Medulla oblongata (tissue), 1 donor: Measurements from ENCODE around the gene TOM1L2.
"Not testable (repeated sequence)": the region's sequence is repeated elsewhere in the genome, so short reads cannot be mapped to it uniquely, and the experiment has no call there.

Experiments
- DNase-seq: peaks from one replicate; pipeline ENCODE4 v3.0.0-alpha.2; 2015; ENCODE audit errors: extremely low spot score

TOM1L2 gene

DNA sequence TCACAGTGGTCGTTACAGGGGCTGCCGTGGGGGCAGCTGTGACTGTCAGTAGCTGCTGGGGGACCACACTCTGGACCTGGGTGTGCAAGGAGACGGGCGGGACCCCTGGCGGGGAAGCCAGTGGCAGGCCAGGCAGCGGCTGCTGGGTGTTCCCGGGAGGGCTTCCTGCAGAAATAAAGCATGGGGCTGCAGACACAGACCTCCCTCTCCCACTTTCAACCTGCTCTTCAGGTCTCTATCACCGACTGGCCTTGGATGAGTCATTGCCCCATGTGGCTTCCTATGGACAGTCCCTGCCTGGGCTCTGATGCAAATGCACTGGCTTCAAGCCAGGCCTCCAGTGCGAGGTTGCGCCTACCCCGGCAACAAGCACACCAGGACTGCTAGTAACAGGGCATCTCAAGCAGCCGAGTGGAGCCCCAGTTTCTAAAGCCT lies 152.6 kb downstream of the TOM1L2 start:
- peak; percentile 74 for DNase-seq

DNA sequence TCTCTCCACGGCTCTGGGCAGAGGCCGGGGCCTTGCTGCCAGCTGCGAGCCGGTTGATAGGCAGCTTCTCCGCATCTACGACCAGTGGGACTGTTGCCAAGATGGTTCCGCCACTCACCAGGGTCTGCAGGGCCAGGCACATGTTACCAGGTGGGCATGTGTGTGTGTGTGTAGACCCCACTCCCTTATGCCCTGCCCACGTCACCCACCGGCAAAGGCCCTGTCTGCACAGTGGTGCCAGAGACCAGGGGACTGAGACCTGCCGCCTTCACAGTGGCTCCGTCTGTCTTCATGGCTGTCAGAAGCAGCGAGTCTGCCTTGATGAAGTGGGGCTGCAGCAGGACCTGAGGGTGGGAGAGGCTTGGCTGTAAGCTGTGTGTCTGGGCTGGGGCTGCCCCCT lies 153.1 kb downstream of the TOM1L2 start:
- DNase-seq = no peak

DNA sequence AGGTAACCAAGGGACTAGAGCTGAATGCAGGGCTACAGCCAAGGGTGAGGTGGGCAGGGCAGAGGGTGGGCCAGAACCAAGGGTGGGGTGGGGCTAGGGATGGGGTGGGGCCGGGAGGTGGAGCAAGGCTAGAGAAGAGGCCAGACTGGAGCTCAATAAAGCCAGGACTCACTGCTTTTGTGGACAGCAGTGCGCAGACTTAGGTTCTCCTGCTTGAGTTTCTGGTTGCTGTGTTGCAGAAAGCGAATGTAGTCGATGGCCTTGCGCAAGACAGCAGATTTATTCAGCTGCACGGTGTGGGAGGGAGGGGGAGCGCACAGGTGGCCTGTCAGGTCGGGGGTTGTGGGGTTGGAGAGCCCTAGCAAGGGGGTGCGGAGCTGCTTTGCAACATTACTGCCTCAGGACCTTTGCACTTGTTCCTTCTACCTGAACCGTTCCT lies 154.1 kb downstream of the TOM1L2 start:
- DNase-seq = peak; percentile 51

DNA sequence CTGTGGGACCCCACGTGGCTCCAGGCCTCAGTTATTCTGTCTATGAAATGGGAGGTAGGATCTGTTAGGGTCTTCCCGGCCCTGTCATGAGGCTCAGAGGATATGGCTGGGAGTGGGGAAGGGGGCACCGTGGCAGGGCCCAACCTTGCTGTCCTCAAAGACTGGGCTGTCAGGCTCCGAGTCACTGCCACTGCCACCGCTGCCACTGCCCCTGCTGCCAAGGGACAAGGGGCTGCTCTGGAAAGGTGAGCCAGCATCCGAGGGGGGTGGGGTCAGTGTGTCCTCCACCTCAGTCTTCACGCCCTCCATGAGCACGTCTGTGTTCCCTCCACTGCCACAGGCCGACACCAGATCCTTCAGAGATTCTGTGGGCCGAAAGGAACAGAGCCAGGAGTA lies 154.7 kb downstream of the TOM1L2 start:
- no peak for DNase-seq

DNA sequence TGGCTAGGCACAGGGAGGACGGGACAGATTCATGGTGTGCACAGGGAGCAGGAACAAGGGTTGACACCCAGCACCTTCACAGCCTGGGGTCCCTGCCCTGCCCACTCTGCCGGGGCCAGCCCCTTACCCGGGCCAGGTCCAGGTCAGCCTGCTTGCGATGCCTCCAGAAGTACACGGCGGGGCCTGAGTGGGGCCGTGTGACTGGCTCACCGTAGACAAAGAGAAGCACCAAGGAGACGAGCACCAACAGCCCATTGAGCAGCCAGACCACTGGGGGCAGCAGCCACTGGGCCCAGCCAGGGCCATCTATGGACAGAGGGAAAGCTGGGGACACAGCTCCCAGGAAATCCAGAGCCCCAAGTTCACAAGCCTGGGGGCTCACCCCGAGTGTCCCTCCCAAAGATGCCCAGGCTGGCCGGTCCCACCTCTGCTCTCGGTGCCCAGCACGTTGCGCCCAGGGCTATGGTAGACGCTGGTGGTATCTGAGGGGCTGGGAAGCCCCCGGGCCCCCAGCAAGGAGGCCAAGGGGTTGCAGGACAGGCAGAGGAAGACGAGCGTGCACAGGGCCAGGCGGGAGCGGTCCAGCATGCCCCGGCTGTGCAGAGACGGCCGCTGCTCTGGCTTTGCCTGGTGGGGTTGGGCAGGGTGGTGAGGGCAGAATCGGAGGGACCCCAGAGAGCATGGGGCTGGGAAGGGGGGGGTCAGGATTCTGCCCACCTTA lies 155.2 kb downstream of the TOM1L2 start:
- no peak for DNase-seq

DNA sequence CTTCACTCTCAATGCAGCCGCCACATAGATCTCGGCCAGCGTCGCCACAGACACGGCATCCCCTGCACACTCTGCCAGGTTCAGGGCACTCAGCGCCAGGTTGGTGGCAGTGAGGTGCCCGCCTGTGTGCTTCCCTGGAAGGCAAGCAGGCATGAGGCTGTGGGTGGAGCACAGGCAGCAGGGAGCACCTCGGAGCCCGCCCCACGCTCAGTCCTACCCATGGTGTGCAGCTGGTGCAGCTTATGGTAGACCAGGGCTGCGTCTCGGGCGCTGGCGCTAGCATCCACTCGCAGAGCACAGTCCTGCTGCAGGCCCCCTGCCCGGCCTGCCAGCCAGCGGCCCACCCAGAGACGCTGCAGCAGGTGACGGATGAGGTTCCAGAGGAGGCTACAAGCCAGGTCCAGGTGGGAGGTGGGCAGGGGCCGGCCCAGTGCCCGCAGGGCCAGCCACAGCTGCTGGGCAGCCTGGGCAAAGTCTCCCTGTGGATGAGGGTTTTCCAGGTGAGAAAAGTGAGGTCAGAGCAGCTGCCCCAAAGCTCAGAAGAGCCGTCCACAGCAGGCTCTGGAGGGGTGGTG lies 155.9 kb downstream of the TOM1L2 start:
- DNase-seq = no peak

DNA sequence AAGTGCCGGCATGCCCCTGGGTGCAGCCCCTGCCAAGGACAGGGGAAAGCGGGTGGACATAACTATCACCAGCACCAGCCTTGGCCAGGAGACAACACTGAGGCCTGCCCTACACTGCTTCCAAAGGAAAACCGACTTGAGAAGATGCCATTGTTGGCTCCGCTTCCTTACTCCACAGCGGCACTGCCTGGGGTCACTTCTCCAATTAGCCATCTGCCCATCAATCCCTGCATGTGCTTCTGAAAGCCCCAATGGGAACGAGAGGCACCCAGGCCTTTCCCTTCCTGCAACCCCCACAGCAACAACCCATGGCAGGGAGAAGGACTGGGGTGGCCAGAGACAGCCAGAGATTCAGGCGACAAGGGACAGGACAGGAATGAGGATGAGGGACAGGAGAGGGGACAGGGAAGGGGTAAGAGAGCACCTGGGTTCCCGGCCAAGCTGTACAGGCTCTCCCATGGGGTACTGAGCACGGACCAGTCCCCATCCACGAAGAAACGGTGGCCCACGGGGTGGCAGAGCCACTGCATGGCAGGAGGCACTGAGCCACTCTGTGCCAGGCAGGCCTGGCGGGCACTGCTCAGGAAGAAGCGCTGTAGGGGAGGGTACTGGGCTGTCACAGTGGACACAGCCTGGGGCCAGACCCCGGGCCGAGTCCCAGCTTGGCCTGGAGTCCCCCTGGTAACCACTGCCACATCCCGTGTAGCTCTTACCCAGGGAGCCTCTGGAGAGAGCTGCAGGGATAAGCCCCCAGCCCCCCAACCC lies 156.6 kb downstream of the TOM1L2 start:
- DNase-seq = peak; percentile 71

DNA sequence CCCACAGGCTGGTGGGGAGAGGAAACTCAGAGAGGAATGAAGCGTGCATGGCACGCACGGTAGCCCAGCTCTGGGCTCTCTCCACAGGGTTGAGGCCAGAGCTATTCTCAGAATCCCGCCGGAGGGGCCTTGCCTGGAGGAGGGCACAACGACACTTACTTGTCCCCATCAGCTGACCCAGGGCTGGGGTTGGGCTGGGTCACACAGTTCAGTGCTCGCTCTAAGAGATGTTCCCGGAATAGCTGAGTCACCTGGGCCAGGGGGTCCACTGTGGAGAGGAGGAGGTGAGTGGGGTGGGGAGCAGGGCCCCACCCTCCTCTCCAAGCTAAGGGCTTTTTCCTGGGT lies 157.2 kb downstream of the TOM1L2 start:
- no peak for DNase-seq

DNA sequence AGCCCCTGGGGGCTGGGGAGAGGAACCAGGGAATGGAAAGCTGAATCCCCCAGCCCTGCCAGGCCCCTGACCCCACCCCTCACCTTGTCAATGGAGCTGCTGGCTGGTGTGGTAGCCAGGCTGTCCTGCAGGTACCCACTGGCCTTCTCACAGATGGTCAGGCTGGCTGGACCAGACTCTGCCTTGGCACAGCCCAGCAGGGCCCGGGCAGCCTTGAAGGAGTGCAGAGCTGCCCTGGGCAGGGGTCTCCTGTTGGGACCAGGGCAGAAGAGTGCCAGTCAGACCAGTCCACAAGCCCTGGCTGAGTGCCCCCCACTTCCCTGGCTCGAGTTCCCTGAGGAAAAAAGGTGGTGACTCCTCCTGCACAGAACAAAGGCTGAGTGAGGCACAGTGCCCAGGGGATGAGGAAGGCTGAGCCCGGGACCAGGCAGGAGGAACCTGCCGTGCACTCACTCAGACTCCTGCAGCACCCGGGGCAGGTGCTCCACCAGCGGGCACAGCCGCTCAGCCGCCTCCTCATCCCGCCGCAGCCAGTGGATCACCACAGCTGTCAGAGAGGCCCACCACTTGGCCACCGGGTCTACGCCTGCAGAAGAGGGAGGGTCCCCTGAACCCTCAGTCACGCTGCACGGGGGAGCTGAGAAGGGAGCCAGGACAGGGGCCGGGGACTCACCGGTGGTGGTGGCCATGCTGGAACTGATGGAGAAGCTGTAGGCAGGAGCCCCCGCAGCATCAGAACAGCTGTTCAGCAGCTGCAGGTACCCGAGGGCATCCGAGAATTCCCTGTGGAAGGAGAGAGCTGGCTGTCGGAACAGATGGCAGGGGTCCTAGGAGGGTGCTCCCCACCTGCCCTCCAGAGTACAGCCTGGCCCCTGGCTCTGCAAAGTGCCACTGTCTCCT lies 157.8 kb downstream of the TOM1L2 start:
- no peak for DNase-seq

DNA sequence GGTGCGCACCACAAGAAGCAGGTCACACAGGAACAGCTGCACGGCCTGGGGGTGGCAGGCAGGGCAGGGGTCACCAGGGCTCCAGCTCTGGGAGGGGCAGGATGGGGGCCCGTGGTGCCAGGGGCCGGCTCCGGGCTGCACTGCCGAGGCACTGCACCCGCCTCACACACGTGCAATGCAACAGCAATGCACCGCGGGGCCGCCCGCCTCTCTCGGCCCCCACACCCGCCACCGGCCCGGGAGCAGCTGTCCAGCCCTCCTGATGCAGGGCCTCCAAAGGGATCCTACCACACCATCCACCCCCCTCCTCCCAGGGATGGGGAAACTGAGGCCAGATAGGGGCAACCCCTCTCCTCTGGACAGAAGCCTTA lies 158.5 kb downstream of the TOM1L2 start:
- no peak for DNase-seq

DNA sequence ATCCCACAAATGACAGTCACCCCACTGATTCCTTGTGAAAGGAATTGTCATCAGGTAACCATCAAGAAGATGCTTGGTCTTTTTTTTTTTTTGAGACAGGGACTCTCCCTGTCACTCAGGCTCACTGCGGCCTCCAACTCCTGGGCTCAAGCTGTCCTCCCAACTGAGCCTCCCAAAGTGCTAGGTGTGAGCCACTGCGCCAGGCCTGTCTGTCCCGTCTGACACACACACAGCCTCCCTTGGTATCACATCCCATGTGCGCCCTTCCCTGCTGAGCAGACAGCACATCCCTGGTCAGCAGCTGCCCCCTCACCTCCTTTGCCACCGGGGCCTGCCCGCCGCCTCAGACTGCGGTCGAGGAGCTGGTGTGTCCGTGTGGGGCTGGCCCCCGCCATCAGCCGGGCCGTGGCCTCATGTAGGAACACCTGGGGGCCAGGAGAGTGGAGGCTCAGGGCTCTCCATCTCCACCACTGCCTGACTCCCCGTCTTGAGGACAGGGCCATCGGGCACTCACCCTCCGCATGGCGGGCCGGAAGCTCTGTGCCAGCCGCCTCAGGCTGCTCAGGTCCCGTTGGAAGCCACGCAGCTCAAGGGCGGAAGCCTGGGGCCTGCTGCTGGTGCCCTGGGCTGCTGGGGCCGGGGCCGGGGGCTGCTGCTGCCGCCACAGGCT lies 159.0 kb downstream of the TOM1L2 start:
- DNase-seq = no peak

DNA sequence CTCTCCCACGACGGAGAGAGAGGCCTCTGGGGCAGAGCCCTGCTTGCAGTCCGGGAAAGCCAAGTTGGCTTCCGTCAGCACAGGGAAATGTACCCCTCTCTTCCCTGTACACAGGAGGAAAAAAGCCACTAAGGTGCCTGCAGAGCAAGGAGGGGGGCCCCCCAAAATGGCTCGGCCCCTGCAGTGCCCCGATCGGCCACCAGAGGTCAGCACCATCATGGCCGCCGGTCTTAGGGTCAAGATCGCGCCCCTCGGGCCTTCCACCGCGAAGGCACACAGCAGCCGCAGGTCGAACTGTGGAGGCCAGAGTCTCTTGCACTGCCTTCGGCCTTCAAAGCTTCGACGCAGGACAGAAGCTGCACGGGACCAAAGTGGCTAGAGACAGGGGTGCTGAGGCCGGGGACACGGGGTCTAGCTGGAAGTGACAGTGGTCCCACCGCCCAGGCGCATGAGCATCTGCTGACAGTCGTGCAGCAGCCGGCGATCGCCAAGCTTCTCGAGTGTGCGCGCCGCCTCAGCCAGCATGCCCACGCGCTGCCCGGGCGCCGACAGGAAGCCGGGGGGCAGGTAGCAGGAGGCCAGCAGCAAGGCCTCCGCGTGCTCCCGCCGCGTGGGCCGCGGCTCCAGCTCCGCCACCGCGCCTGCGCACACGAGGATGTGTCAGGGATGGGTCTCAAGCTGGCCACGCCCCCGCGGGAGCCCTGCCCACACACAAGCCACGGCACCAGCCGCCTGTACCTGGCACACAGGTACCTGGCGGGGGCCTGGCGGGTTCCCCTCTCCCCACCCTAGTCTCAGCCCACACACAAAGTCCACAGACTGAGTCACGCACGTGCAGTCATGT lies 159.8 kb downstream of the TOM1L2 start:
- DNase-seq = no peak

DNA sequence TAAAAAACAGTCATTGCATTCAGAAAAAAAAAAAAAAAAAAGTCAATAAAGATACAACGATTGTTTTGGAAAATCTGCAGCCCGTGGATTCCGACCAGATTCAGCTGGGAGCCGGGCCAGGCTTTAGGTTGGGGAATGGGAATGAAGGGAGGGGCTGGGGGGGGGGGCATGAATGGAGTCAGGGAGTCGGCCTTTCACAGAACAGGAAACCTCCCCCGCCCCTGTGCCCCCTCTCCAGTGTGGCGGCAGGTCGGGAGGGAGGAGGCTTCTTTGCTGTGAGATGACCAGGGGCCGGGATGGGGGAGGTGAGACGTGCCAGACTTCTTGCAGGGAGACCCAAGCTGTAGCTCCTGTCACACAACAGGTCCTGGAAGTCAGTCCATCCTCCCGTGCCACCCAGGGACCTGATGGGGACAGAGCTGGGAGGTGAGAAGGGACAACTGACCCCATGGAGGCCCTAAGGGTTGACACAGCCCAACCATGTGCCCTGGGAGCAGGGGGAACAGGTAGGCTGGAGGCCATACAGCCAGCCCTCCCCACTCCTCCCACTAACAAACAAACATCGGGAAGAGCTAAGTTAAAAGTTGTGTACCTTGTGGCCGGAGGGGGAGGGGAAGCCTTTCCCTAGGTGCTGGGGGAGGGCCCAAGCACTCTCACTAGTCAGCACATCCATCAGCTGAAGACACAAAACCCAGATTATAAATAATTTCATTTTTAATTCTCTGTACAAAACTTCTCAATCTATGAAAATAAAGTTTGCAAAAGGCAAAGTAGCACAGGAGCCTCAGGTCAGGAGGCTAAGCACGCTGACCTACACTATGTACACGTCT lies 160.6 kb downstream of the TOM1L2 start:
- no peak for DNase-seq

DNA sequence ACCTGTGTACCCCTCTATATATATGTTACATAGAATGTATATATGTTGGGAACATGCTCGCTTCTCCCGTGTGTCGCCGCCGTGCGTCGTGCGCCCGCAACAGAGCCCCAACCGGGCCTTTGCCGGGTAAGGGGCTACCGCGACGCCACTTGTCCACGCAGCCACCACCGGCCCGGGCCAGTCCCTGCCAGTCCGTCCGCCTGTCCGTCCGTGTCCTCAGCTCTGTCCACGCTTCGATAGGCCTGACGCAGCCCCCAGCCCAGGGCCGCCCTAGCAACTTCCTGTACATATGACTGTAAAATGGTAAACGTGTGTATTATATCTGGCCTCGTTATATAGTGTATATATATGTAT lies 161.3 kb downstream of the TOM1L2 start:
- no peak for DNase-seq

DNA sequence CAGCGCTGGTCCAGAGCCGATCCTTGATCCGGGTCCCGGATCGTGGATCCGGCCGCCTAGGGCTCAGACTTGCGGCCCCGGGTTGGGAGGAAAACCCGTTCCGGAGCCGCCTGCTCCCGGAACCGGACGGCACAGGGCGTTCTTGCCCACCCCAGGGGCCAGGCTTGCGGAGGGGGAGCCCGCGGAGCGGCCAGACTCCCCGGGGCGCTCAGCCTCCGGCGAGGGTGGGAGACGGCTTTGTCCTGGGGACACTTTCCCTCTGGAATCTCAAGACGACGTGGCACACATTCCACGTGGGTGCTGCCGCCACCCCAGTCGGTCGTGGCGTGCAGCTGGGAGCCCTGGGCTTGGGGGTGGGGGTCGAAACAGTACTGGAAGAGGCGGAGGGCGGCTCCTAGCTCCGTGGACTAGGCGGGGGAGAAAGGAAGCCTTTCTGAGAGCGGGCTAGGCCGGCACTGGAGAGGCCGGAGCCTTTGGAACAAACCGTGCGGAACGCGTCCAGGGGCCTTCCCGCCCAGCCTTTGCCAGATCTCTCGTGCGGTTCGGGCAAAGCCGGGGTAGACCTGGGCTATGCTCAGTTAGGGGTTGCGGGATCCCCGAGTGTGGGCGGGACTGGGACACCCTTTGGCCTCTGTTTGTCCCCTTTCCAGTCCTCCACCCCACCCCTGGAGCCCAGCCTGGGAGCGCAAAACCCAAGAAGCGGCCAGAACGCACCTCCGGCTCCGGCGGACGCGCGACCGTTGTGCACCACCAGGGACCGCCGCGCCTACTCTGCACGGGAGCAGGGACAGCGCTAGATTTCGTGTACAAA lies 161.9 kb downstream of the TOM1L2 start:
- DNase-seq = no peak

DNA sequence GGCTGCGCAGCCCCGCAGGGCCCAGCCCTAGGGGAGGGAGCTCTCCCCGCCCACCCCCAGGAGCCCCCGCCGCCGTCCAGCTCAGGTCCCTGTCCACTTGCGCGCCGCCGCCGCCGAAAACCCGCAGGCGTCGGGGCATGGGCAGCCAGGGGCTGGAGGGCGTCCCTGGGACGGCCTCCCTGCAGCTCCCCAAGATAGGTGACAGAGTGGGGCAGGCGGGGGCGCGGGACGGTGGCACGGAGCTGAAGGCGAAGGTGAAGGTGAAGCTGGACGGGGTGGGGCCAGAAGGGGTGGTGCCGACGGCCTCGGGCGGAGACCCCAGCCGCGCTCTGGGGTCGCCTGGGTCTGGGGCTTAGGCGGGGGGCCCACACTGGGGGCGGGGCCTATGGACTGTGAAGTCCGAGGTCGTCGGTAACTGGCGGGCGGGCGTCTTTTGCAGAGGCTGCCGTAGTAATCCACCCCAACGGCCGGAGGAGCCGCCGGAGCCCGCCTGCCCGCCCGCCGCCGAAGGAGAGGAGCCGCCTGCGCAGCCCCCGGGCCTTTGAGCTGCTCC lies 162.6 kb downstream of the TOM1L2 start:
- DNase-seq = no peak

DNA sequence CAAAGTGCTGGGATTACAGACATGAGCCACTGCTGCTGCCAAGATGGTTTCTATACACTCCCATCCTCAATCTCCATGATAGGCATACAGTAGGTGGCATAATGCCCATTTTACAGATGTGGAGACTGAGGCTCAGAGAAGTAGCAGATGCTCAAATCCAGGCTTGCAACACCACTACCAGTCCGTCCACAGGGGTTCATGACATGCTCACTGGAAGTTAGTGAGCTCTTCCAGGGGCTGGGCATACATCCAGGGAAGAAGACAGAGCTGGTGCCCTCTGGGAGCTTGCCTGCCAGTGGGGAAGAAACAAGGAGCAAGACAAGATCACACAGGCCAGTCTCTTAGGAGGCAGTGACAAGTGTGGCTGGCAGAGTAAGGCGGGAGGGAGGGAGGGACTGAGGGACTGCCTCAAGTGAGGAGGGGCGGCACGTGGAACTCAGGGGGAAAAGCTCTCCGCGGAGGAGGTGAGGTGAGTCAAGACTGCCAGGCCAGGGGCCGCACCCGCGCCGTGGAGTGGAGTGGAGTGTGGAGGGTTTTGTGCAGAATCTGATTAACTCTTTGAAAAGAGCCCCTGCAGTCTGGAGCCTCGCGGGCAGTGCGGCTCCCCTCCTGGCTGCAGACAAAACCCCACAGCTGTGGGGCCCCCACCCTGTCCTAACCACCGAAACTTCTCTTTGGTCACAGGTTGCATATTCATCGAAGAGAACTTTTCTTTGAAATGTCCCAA lies 163.3 kb downstream of the TOM1L2 start:
- DNase-seq = no peak

DNA sequence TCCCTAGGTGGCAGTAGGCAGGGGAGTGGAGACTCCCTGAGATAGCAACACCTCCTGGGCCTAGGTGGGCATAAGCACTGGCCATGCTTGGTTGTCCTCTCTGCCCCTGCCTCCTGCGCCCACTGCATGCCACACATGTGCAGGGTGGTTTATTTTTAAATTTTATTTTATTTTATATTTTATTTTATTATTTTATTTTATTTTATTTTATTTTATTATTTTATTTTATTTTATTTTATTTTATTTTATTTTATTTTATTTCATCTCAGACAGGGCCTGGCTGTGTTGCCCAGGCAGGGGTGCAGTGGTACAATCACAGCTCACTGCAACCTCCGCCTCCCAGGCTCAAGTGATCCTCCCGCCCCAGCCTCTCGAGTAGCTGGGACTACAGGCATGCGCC lies 164.0 kb downstream of the TOM1L2 start:
- not testable (repeated sequence) for DNase-seq
